GM18498 (cell line): ENCODE data around the gene SRC.

Experiments
- ATAC-seq: cut with Tn5 transposase; IDR thresholded peaks from one replicate; pipeline ENCODE4 v1.9.1; 2021; ENCODE audit warnings: mild to moderate bottlenecking, moderate library complexity; ENCODE audit not compliant: unreplicated experiment

SRC gene

GRCh38 chr20:37406010-37406998, 60.4 kb downstream of the SRC start:
- ATAC-seq: peak; percentile 53

- ATAC-seq: no peak
Measured at GRCh38 chr20:37407019-37407566, 61.2 kb downstream of the SRC start.

GRCh38 chr20:37407573-37408002, 61.6 kb downstream of the SRC start:
- no peak for ATAC-seq

GRCh38 chr20:37408302-37409193, 62.6 kb downstream of the SRC start:
- no peak for ATAC-seq

GRCh38 chr20:37411408-37412219, 65.7 kb downstream of the SRC start:
- no peak for ATAC-seq

- no peak for ATAC-seq
Measured at GRCh38 chr20:37413023-37413334, 67.0 kb downstream of the SRC start.

- ATAC-seq: no peak
Measured at GRCh38 chr20:37413379-37413778, 67.4 kb downstream of the SRC start.

GRCh38 chr20:37414224-37415035, 68.5 kb downstream of the SRC start:
- ATAC-seq: no peak

- no peak for ATAC-seq
Measured at GRCh38 chr20:37415118-37416085, 69.5 kb downstream of the SRC start.

- no peak for ATAC-seq
Measured at GRCh38 chr20:37416100-37416847, 70.3 kb downstream of the SRC start.

GRCh38 chr20:37416848-37417616, 71.1 kb downstream of the SRC start:
- ATAC-seq: no peak

- no peak for ATAC-seq
Measured at GRCh38 chr20:37417617-37418467, 71.9 kb downstream of the SRC start.

- no peak for ATAC-seq
Measured at GRCh38 chr20:37418591-37419109, 72.7 kb downstream of the SRC start.

- no peak for ATAC-seq
Measured at GRCh38 chr20:37419307-37419706, 73.4 kb downstream of the SRC start.

GRCh38 chr20:37419774-37420542, 74.0 kb downstream of the SRC start:
- no peak for ATAC-seq
